ENCODE results near the gene HABP2. TPM values are rescaled to one million over a fixed set of nuclear protein-coding genes. Genes with fewer than 3 reads are reported as not detected.

Gene HABP2
- total RNA-seq, 1 experiment from 2014 or later = 0.09 TPM

DNA sequence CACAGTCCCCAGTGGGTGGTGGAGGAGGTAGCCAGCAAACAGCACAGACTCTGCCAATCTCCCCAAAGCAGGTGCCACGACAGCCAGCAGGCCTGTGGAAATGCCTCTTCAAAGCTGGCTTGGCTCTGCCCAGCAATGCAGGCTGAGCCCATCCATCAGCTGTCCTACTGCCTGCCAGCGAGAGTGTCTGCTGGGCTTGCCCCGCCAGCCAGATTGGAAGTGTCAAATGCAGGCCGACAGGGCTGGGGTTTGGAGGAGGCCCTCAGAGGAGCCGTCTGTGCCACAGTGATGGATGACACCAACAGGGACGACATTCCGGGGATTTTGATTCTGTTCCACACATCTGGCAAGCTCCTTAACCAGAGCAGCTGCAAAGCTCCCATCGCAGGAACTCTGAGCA is 16.7 kb downstream of the HABP2 start (continued):
- TF ChIP-seq KAT7 (CRISPR knock-in tag; IDR thresholded peaks at IDR 0.05; ENCODE audit: borderline replicate concordance) (no peak), ETV6 (CRISPR knock-in tag; IDR thresholded peaks at IDR 0.05) (no peak), PRRX2 (CRISPR knock-in tag; IDR thresholded peaks at IDR 0.05) (no peak)

DNA sequence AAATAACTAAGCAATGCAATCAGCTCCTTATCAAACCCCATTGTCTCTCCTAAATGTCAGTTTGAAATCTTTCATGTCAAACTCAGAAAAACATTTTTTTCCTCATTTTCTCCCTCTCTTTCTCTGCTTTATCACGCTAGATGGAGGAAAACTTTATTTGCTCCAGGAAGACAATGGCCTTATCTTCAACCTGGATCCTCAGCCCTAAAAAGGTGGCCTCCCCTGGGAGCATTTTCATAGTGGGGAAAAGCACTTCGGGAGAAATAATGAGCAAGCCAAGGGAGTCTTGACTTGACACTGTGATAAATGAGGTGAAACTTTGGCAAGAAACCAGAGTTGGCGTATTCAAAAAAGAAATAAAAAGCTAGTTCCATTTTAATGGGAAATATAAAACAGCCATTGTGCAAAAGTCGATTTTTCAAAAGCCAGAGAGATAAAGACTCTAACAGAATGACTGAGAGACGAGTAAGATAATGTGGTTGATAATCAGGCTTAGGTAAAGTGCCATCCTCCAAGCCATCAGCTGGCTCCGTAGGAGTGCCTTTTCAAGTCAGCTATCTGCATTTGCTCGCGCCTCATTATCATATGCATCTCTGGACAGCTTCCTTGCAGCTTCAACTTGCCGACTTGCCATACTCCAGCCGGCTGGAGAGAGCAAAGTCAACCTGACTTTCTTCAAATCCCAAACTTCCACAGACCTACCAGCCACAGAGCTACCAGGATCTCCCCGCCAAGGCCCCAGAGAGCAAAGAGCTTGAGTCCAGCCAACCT is 19.9 kb downstream of the HABP2 start:
- ATAC-seq (no peak), DNase-seq (ENCODE audit: low spot score) (no peak)
- Mint-ChIP-seq H3K4me1 (peaks cover 8% of the 10 kb centered on the region), H3K27ac (no peak overlapping the region), H3K4me3 (no peak overlapping the region), H3K27me3 (ENCODE audit: low read depth) (peaks cover 5% of the 10 kb centered on the region; the same call in 1 of the 2 replicates), H3K9me3 (no peaks in the 10 kb centered on the region), H3K36me3 (no peaks in the 10 kb centered on the region)
- CTCF ChIA-PET = interaction anchor here (1.8 kb wide), 1 partner anchor 9 kb away, joined by 14 read pairs; no protein-coding TSS in a partner anchor
- POLR2A ChIA-PET = interaction anchor here (0.6 kb wide), 1 partner anchor 9 kb away, joined by 3 read pairs; no protein-coding TSS in a partner anchor
- TF ChIP-seq NR3C1 (CRISPR knock-in tag; conservative IDR thresholded peaks at IDR 0.05; ENCODE audit: low read depth) (no peak), ELF4 (CRISPR knock-in tag; IDR thresholded peaks at IDR 0.05; ENCODE audit: low read depth) (no peak), ZNF416 (CRISPR knock-in tag; IDR thresholded peaks at IDR 0.05) (no peak), NR1H2 (CRISPR knock-in tag; IDR thresholded peaks at IDR 0.05) (no peak), ZNF263 (CRISPR knock-in tag; IDR thresholded peaks at IDR 0.05; ENCODE audit: low read depth) (no peak), NFYB (CRISPR knock-in tag; conservative IDR thresholded peaks at IDR 0.05; ENCODE audit: low read depth) (no peak), SP1 (CRISPR knock-in tag; conservative IDR thresholded peaks at IDR 0.05) (no peak), FOXP1 (CRISPR knock-in tag; IDR thresholded peaks at IDR 0.05; ENCODE audit: borderline replicate concordance) (no peak), NR2C2 (CRISPR knock-in tag; IDR thresholded peaks at IDR 0.05) (no peak), CDX4 (CRISPR knock-in tag; IDR thresholded peaks at IDR 0.05; ENCODE audit: borderline replicate concordance) (no peak), NFATC4 (CRISPR knock-in tag; IDR thresholded peaks at IDR 0.05) (no peak), ZNF281 (CRISPR knock-in tag; IDR thresholded peaks at IDR 0.05) (no peak), ZNF671 (CRISPR knock-in tag; IDR thresholded peaks at IDR 0.05) (no peak), ATF2 (CRISPR knock-in tag; IDR thresholded peaks at IDR 0.05; ENCODE audit: borderline replicate concordance, low read depth) (no peak)
- TF ChIP-seq, protein P1, sequence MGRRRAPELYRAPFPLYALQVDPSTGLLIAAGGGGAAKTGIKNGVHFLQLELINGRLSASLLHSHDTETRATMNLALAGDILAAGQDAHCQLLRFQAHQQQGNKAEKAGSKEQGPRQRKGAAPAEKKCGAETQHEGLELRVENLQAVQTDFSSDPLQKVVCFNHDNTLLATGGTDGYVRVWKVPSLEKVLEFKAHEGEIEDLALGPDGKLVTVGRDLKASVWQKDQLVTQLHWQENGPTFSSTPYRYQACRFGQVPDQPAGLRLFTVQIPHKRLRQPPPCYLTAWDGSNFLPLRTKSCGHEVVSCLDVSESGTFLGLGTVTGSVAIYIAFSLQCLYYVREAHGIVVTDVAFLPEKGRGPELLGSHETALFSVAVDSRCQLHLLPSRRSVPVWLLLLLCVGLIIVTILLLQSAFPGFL (CRISPR knock-in tag; IDR thresholded peaks at IDR 0.05; ENCODE audit: borderline replicate concordance) = no peak
- TF ChIP-seq, protein P2, sequence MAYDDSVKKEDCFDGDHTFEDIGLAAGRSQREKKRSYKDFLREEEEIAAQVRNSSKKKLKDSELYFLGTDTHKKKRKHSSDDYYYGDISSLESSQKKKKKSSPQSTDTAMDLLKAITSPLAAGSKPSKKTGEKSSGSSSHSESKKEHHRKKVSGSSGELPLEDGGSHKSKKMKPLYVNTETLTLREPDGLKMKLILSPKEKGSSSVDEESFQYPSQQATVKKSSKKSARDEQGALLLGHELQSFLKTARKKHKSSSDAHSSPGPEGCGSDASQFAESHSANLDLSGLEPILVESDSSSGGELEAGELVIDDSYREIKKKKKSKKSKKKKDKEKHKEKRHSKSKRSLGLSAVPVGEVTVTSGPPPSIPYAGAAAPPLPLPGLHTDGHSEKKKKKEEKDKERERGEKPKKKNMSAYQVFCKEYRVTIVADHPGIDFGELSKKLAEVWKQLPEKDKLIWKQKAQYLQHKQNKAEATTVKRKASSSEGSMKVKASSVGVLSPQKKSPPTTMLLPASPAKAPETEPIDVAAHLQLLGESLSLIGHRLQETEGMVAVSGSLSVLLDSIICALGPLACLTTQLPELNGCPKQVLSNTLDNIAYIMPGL (CRISPR knock-in tag; IDR thresholded peaks at IDR 0.05) = no peak
- TF ChIP-seq, protein P3, sequence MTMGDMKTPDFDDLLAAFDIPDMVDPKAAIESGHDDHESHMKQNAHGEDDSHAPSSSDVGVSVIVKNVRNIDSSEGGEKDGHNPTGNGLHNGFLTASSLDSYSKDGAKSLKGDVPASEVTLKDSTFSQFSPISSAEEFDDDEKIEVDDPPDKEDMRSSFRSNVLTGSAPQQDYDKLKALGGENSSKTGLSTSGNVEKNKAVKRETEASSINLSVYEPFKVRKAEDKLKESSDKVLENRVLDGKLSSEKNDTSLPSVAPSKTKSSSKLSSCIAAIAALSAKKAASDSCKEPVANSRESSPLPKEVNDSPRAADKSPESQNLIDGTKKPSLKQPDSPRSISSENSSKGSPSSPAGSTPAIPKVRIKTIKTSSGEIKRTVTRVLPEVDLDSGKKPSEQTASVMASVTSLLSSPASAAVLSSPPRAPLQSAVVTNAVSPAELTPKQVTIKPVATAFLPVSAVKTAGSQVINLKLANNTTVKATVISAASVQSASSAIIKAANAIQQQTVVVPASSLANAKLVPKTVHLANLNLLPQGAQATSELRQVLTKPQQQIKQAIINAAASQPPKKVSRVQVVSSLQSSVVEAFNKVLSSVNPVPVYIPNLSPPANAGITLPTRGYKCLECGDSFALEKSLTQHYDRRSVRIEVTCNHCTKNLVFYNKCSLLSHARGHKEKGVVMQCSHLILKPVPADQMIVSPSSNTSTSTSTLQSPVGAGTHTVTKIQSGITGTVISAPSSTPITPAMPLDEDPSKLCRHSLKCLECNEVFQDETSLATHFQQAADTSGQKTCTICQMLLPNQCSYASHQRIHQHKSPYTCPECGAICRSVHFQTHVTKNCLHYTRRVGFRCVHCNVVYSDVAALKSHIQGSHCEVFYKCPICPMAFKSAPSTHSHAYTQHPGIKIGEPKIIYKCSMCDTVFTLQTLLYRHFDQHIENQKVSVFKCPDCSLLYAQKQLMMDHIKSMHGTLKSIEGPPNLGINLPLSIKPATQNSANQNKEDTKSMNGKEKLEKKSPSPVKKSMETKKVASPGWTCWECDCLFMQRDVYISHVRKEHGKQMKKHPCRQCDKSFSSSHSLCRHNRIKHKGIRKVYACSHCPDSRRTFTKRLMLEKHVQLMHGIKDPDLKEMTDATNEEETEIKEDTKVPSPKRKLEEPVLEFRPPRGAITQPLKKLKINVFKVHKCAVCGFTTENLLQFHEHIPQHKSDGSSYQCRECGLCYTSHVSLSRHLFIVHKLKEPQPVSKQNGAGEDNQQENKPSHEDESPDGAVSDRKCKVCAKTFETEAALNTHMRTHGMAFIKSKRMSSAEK (CRISPR knock-in tag; IDR thresholded peaks at IDR 0.05; ENCODE audit: borderline replicate concordance) = no peak
- TF ChIP-seq, protein P4, sequence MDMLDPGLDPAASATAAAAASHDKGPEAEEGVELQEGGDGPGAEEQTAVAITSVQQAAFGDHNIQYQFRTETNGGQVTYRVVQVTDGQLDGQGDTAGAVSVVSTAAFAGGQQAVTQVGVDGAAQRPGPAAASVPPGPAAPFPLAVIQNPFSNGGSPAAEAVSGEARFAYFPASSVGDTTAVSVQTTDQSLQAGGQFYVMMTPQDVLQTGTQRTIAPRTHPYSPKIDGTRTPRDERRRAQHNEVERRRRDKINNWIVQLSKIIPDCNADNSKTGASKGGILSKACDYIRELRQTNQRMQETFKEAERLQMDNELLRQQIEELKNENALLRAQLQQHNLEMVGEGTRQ (CRISPR knock-in tag; IDR thresholded peaks at IDR 0.05) = no peak

Data from WTC11 (cell line).